ENCODE data around the gene NRF1.

DNA sequence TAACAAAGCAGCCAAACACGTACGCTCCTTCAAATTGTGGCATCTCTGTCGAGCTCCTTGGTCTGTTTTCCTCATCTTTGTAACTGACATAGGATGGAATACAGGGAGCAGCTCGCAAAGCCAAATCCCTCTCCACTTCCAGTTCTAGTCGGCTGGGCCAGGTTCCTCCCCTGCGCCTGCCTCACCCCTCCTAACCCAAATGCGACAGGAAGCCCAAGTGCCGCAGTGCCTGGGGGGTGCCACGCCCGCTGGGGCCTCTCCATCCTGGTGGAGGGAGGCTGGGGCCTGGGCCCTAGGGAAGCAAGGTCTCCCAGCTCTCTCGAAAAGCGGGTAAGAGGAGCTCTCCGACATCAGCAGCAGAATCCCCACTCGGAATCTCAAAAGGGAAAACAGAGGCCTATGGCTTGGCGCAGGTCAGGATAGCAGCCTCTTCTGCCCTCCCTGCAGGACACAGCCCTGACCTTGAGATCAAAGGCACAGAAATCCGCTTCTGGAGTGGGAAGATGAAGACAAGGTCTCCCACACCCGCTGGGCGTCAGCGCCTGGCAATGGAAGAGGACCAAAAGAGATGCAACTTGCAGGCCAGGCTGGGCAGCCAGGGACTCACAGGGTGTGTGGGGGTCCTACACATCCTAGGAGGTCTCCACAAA is 165.8 kb downstream of the NRF1 start:
- TF ChIP-seq, protein P1, sequence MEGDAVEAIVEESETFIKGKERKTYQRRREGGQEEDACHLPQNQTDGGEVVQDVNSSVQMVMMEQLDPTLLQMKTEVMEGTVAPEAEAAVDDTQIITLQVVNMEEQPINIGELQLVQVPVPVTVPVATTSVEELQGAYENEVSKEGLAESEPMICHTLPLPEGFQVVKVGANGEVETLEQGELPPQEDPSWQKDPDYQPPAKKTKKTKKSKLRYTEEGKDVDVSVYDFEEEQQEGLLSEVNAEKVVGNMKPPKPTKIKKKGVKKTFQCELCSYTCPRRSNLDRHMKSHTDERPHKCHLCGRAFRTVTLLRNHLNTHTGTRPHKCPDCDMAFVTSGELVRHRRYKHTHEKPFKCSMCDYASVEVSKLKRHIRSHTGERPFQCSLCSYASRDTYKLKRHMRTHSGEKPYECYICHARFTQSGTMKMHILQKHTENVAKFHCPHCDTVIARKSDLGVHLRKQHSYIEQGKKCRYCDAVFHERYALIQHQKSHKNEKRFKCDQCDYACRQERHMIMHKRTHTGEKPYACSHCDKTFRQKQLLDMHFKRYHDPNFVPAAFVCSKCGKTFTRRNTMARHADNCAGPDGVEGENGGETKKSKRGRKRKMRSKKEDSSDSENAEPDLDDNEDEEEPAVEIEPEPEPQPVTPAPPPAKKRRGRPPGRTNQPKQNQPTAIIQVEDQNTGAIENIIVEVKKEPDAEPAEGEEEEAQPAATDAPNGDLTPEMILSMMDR (IDR thresholded peaks at IDR 0.05; ENCODE audit: control extremely low read depth in 1 of 3, insufficient read depth in 1 of 3, low read depth in 1 of 3, low read length in 3 of 3) = no peak
- peak in 1 of 2 experiments; percentile 15; a peak in 1 of 3 replicates for TF ChIP-seq EP300 (IDR thresholded peaks at IDR 0.05; ENCODE audit: borderline replicate concordance in 1 of 2, low read depth in 2 of 2, low read length in 2 of 2)
